SKM-1 (cell line): Measurements from ENCODE around the gene XRN1.
"Not testable (repeated sequence)": the region's sequence is repeated elsewhere in the genome, so short reads cannot be mapped to it uniquely, and the experiment has no call there.

Source experiments
- DNase-seq: peaks from one replicate; lab custom pipeline; 2025; ENCODE audit not compliant: unreplicated experiment; lab: John Stamatoyannopoulos, UW

Gene XRN1

DNA sequence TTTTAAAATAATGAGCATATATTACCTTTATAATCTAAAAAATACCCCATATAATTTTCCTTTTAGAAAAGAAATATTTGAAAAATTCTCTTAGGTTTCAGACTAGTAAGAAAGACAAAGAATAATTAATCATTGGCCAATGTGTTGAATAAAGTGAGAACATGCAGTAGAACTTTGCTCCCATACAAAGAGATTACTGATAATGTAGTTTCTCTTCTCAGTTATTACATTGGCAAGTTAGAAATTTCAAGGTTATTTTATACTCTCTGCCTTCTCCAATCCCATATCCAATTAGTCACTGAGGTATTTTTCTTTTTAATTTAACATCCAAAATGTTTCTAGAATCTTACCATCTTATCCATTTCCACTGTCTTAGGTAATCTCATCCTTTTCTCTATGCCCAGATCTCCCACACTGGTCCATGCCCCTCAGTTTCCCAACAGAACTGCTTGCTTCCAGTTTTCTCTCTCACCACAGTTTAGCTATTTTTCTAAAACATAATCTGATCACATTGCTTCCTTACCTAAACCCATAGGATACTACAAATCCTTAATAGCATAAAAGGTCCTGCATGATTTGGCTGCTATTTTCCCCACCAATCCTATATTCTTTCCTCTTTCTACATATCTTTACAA, 10.8 kb downstream of the XRN1 start:
- DNase-seq, result no peak

DNA sequence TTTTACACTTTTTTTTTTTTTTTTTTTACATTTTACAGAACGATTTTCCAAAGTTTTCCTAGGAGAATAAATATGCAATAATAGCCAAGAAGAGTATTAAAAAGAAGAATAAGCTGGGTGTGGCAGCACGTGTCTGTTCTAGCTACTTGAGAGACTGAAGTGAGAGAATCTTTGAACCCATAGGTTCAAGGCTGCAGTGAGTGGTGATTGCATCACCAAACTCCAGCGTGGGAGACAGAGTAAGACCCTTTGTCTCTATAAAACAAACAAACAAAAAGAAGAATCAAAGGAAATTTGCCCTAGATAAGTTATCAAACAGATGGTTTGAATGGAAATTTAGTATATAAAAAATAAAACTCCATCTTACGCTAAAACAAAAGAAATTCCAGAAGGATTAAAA, 13.3 kb downstream of the XRN1 start:
- no peak for DNase-seq

DNA sequence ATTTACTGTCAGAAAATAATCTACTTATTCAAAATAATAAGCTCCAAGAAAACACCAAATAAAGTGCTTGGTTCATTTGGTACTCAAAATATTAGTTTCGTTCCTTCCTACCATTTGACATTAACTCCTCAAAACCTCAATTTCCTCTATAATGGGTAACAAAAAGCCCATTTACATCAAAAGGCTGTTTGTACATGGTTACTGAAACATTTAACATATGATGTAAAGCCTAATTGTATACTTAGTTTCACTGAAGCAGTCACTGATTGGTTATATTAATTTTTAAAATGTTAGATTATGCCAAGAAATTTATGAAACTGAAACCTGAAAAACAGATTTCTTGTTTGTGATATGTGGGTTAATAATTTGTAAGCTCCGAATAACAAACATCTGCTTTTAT, 14.7 kb downstream of the XRN1 start:
- no peak for DNase-seq

DNA sequence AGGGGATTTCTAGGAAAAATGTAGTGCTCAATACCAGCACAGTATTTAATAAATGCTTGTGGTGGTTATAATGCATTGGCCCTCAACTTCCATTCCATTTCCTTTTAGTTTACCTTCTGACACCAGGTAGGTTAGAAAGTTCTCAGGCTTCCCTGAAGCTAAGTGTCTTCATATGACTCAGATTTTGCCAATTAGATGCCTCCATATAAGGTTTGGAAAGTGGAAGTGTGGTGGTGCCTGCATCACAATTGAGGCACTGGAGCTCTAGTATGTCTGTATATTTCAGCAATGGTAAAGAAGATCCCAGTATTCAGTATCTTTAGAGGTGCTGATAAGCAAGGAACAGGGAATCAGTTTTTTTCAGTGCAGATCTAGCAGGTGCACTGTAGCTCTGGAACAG, 18.3 kb downstream of the XRN1 start:
- DNase-seq, result no peak

DNA sequence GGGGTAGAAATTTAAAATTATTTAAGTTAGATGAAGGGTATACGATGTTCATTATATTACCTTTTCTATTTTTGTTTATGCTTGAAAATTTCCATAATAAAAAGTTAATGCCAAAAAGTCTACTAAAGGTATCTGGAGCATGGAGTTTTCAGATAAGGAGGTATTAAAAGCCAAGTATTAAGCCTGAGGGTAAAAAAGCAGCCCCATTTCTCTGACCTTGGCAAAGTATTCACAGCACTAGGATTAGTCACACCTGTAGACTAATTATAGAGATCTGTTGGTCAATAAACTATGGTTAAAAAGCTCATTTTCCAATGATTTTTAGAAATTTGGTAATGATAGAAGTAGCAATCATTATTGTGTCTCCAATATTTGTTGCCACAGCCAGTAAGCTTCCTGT, 23.1 kb downstream of the XRN1 start:
- no peak for DNase-seq

DNA sequence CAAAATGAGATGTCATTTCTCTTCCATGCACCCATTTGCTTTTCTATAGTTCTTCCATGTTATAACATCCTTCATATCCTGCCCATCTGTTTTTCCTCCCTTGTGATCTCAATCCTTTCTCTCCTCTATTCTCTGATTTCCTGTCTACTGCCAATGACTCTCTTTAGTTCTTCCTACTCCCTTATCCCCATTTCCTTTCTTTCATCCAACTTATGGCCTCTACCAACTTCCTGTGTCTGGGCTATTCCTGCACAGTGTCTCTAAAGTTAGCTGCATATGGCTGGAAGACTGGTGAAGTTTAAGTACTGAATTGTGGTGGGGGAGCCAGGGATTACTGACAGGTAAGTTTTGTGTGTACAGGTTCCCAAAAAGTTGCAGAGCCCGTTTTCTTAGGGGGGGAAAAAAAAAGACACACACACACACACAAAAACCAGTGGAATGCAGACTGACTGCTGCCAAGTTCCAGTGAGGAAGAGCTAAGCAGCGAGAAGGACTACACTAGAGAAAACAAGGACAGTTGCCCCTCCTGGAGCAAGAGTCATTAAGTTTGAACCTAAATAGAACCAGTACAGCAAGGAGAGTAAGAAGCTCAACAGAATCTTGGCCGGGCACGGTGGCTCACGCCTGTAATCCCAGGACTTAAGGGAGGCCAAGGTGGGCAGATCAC, 28.8 kb downstream of the XRN1 start:
- DNase-seq, result no peak

DNA sequence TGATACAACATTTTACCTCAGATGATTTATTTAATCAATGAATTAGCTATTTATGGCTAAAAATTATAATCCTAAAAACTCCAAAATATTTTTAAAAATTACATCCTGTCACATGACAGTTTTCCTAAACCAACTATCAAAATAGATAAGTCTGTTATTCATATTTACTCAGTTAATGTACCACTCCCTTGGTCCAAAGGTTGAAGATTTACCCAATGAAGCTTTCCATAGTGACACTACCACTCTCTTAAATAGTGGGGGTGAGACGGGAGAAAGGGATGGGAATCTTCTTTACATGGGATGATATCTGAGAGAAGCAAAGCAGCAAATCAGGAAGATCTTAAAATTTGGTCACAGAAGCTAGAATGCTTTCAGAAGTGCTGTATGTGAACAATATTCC, 30.5 kb downstream of the XRN1 start:
- no peak for DNase-seq

DNA sequence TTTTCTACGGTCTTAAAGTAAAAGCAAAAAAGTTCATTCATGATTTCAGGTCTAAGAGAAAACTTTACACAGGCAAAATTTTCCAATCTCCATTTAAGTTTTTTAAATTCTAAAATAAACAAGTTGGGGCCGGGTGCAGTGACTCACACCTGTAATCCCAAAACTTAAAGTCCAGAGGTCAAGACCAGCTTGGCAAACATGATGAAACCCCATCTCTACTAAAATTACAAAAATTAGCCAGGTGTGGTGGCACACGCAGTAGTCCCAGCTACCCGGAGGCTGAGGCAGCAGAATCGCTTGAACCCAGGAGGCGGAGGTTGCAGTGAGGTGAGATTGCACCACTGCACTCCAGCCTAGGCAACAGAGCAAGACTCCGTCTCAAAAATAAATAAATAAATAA, 47.3 kb downstream of the XRN1 start:
- DNase-seq, result not testable (repeated sequence)

DNA sequence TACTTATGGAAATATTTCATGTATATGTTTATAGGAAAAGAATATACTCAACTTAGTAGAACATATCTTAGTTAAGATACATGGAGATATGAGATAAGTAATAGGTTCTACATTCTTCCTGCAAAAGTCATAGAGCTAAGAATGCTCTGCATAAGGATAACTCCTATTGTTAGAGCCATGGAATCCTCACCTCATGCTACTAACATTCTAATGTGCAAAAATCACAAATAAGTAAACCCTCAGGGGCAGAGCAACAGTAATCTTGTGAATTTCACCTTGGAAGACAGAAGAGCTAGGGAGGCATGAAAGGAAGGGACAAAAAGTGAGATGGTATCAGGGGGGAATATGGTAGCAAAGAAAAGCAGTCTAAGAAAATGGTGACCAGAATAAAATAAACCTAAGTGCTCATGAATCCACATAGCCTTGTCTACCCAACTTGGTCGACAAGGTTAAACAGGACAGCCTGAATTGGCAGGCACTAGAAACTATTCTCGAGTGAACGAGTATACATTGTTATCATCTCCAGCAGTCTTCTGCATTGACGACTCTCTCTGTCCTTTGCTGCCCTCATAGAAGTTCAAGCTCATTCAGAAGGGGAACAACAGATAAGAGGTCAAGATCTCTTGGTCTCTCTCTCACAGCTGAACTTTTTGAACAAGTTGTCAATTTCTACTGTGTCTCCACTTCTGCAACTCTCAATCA, 52.8 kb downstream of the XRN1 start:
- DNase-seq, result no peak

DNA sequence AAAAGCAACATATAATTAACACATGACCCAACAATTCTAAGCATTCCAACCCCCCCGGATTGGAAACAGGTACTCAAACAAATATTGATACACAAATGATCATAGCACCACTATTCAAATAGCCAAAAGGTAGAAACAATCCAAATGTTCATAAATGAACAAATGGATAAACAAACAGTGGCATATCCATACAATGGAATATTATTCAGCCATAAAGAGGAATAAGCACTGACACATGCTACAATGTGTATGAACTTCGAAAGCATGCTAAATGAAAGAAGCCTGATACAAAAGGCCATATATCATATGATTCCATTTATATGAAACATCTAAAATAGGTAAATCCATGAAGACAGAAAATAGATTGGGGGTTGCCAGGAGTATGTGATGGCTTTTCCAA, 62.8 kb downstream of the XRN1 start:
- DNase-seq, result no peak

DNA sequence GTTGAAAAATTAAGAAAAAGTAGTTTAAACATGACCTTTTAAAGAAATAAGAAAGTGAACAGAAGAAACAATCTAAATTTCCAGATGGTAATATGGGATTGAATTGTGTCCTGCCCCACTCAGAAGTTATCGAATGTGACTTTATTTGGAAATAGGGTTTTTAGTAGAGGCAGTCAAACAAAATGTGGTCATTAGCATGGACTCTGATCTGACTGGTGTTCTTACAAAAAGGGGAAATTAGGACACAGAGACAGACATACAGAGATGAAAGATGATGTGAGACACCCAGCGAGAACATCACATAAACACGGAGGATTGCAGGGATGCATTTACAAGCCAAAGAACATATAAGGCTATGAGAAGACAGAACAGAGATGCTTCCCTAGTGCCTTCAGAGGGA, 73.2 kb downstream of the XRN1 start:
- no peak for DNase-seq

DNA sequence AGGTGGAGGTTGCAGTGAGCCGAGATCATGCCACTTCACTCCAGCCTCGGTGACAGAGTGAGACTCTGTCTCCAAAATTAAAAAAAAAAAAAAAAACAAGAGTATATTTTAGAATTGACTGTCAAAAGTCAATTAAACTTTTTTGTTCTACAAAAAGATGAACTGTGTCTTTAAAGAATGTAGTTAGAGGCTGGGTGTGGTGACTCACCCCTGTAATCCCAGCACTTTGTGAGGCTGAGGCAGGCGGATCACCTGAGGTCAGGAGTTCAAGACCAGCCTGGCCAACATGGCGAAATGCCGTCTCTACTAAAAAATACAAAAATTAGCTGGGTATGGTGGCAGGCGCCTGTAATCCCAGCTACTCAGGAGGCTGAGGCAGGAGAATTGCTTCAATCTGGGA, 78.3 kb downstream of the XRN1 start:
- not testable (repeated sequence) for DNase-seq

DNA sequence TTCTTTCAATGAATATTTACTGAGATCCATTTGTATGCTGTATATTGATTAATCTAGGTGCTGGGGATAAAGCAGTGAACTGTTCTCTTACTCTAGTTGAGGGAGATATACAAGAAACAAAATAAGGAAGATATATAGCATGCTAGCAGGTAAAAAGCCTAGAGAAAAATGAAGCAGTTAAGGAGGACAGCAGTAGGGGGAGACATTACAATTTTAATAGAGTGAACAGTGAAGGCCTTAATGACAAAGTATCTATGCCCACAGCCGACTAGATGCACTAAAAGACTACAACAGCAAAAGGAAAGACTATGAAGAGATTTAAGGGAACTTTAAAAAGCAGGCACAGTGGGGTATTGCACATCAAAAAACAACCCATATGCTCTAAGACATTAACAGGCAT, 81.4 kb downstream of the XRN1 start:
- DNase-seq, result peak; percentile 2

DNA sequence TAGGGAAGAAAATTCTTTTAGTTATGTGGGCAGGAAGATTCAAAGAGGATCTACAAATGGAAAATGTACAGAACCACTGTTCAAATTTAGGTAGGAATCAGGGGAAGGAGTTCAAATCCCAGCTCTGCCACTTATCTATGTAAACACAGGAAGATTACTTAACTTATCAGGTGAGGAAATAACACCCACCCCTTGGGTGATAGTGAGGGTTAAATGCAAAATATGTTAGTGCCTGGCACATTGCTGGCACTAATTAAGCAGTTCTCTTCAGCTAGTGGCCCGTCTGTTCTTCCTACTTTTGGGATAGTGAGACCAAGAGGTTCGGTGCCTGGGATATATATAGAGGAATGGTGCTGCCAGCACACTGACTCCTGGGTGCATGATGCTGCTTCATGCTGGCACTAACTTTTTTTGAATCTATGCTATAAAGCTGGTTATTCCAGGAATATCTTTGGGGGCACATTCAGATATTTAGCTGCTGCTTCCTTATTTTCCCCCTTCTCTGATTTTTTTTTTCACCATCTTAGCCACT, 83.8 kb downstream of the XRN1 start:
- DNase-seq, result no peak

DNA sequence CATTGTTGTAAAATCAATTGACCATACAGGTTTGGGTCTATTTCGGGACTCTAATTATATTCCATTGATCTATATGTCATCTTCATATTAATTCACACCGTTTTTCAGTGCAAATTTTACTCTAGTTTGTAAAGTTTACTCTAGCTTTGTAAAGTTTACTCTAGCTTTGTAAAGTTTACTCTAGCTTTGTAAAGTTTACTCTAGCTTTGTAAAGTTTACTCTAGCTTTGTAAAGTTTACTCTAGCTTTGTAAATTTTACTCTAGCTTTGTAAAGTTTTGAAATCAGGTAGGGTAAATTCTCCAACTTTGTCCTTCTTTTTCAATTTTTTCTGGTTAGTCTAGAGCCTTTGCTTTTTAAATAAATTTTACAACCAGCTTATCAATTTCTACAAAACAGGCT, 84.4 kb downstream of the XRN1 start:
- not testable (repeated sequence) for DNase-seq

DNA sequence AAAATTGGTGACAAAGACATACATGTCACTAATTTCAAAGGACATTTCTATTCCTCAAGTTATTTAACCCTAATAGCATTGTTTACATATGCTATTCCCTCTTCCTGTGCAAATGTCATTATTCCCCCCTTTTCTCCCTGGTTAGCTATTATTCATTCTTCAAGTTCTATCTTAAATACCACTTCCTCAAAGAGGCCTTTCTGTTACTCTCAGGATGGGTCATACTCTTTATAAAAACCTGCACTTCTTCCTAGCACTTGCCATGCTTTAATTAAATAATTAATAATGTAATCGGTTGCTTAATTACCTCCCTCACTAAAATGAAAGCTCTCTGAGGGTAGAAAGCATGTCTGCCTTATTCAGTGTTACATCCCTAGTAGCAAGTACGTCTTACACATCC, 88.5 kb downstream of the XRN1 start:
- no peak for DNase-seq

DNA sequence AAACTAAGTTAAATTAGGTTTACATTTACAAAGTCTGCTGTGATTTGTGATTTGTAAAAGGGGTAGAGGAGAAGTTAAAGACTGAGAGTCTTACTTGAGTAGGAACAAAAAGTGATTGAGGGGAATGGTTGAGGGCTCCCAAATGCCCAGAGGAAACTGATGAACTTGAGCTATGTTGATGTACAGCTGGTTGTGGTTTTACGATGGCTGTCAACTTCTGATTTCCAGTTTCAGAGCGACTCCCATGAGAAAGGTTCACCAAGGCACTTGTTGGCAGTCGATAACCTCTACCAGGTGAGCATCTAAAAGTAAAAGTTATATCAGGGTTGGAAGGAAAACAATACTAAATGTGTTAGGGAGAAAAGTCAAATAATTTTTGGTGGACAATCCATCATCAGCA, 91.0 kb downstream of the XRN1 start:
- no peak for DNase-seq

DNA sequence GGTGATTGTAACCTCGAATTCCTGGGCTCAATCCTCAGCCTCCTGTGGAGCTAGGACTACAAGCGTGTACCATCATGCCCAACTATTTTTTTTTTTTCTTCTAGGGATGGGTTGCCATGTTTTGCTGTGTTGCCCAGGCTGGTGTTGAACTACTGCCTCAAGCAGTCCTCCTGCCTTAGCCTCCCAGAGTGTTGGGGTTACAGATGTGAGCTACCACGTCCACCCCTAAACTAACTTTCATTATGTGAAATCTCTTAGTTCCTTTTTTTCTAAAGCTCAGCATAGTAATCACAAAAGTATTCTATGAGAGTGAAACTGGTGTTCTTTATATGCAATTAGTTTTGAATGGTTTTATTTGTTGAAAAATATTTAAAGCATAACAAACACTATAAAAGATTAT, 92.1 kb downstream of the XRN1 start:
- no peak for DNase-seq

DNA sequence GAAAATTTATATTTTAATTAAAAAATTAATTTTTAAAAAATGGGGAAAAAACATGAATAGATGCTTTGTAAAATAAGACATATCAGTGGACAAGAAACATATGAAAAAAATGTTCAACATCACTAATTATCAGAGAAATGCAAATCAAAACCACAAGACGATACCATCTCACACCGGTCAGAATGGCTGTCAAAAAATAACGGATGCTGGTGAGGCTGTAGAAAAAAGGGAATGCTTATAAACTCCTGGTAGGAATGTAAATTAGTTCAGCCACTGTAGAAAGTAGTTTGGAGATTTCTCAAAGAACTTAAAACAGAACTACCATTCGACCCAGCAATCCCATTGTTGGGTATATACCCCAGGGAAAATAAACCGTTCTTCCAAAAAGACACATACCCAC, 93.8 kb downstream of the XRN1 start:
- no peak for DNase-seq

DNA sequence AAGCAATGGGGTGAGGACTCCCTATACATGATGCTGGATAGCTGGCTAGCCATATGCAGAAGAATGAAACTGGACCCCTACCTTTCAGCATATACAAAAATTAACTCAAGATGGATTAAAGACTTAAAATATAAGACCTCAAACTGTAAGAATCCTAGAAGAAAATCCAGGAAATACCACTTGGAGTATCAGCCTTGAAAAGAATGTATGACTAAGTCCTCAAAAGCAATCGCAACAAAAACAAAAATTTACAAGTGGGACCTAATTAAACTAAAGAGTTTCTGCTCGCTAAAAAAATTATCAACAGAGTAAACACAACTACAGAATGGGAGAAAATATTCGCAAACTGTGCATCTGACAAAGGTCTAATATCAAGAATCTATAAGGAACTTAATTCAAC, 94.3 kb downstream of the XRN1 start:
- no peak for DNase-seq

DNA sequence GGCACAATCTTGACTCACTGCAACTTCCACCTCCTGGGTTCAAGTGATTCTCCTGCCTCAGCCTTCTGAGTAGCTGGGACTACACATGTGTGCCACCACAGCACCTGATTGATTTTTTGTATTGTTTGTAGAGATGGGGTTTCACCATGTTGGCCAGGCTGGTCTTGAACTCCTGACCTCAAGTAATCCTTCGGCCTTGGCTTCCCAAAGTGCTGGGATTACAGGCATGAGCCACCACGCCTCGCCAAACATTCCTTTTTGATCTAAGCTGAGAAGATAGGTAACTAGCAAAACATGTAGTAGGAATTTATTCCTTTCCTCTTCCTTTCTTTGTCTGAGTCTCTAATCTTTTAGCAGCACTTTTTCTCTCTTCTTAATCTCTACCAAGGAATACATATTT, 95.1 kb downstream of the XRN1 start:
- DNase-seq, result not testable (repeated sequence)

DNA sequence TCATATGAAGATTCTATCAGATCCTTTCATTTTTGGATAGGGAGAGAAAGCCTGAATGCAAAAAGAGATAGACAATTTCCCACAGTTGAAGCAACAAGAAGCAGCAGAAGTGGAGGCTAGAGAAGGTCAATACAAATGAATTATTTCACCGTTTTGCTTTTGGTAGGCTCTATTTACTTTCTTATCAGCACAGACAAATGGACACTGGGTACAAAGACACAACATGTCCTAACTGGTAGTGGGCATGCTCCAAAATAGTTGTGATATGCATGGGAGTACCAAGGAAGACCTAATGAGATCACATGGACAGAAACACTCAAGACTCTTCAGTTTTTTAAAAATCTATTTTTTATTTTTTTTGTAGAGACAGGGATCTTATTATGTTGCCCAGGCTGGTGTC, 99.4 kb downstream of the XRN1 start:
- DNase-seq, result no peak
